Measurements from ENCODE around the gene NPAS3.

The NPAS3 gene

GRCh38 chr14:33685026-33685425 is 746.3 kb downstream of the NPAS3 start:
- TF ChIP-seq EZH2 (IDR thresholded peaks at IDR 0.05; ENCODE audit: borderline replicate concordance, low read depth, low read length, severe bottlenecking): no peak
- Histone ChIP-seq H3K79me2 (ENCODE audit: insufficient read depth, low read length) (no peaks in the 10 kb centered on the region), H2AFZ (ENCODE audit: low read depth, low read length) (no peak overlapping the region), H3K4me3 (ENCODE audit: low read depth in 1 of 2, low read length in 2 of 2) (no peak overlapping the region), H4K20me1 (ENCODE audit: insufficient read depth, low read length) (no peaks in the 10 kb centered on the region), H3K27ac (ENCODE audit: low read length) (no peak overlapping the region), H3K9ac (ENCODE audit: low read depth, low read length) (no peak overlapping the region), H3K36me3 (ENCODE audit: insufficient read depth, low read length) (no peaks in the 10 kb centered on the region), H3K4me2 (ENCODE audit: insufficient read depth, low read length) (no peak overlapping the region), H3K4me1 (ENCODE audit: insufficient read depth, low read length) (no peaks in the 10 kb centered on the region), H3K9me3 (ENCODE audit: insufficient read depth, low read length, severe bottlenecking) (no peaks in the 10 kb centered on the region), H3K27me3 (ENCODE audit: insufficient read depth, low read length, poor library complexity) (peaks cover 15% of the 10 kb centered on the region)
- ATAC-seq (ENCODE audit: insufficient read depth, low read depth): no peak
- DNase-seq: no peak

- Histone ChIP-seq H2AFZ (ENCODE audit: low read depth, low read length) (no peak overlapping the region), H3K4me2 (ENCODE audit: insufficient read depth, low read length) (no peak overlapping the region), H3K4me3 (ENCODE audit: low read depth in 1 of 2, low read length in 2 of 2) (no peak overlapping the region), H3K9me3 (ENCODE audit: insufficient read depth, low read length, severe bottlenecking) (no peaks in the 10 kb centered on the region), H3K27me3 (ENCODE audit: insufficient read depth, low read length, poor library complexity) (peaks cover 15% of the 10 kb centered on the region), H4K20me1 (ENCODE audit: insufficient read depth, low read length) (no peaks in the 10 kb centered on the region), H3K9ac (ENCODE audit: low read depth, low read length) (no peak overlapping the region), H3K79me2 (ENCODE audit: insufficient read depth, low read length) (no peaks in the 10 kb centered on the region), H3K36me3 (ENCODE audit: insufficient read depth, low read length) (no peaks in the 10 kb centered on the region), H3K27ac (ENCODE audit: low read length) (no peak overlapping the region), H3K4me1 (ENCODE audit: insufficient read depth, low read length) (no peaks in the 10 kb centered on the region)
- DNase-seq (no peak), ATAC-seq (ENCODE audit: insufficient read depth, low read depth) (no peak)
- TF ChIP-seq CTCF (IDR thresholded peaks at IDR 0.05; ENCODE audit: borderline replicate concordance, extremely low read depth, low read length, poor library complexity, severe bottlenecking): no peak
- TF ChIP-seq EZH2 (IDR thresholded peaks at IDR 0.05; ENCODE audit: borderline replicate concordance, low read depth, low read length, severe bottlenecking): no peak
Measured at GRCh38 chr14:33685698-33686097, 747.0 kb downstream of the NPAS3 start.

GRCh38 chr14:33686218-33686617 is 747.5 kb downstream of the NPAS3 start:
- Histone ChIP-seq H2AFZ (ENCODE audit: low read depth, low read length) (no peak overlapping the region), H4K20me1 (ENCODE audit: insufficient read depth, low read length) (no peaks in the 10 kb centered on the region), H3K9ac (ENCODE audit: low read depth, low read length) (no peak overlapping the region), H3K9me3 (ENCODE audit: insufficient read depth, low read length, severe bottlenecking) (no peaks in the 10 kb centered on the region), H3K79me2 (ENCODE audit: insufficient read depth, low read length) (no peaks in the 10 kb centered on the region), H3K4me1 (ENCODE audit: insufficient read depth, low read length) (no peaks in the 10 kb centered on the region), H3K36me3 (ENCODE audit: insufficient read depth, low read length) (no peaks in the 10 kb centered on the region), H3K27me3 (ENCODE audit: insufficient read depth, low read length, poor library complexity) (peaks cover 15% of the 10 kb centered on the region), H3K4me2 (ENCODE audit: insufficient read depth, low read length) (no peak overlapping the region), H3K27ac (ENCODE audit: low read length) (no peak overlapping the region), H3K4me3 (ENCODE audit: low read depth in 1 of 2, low read length in 2 of 2) (no peak overlapping the region)
- TF ChIP-seq EZH2 (IDR thresholded peaks at IDR 0.05; ENCODE audit: borderline replicate concordance, low read depth, low read length, severe bottlenecking) (no peak), CTCF (IDR thresholded peaks at IDR 0.05; ENCODE audit: borderline replicate concordance, extremely low read depth, low read length, poor library complexity, severe bottlenecking) (no peak)
- ATAC-seq (ENCODE audit: insufficient read depth, low read depth): no peak
- DNase-seq: no peak

GRCh38 chr14:33686856-33687255 is 748.2 kb downstream of the NPAS3 start:
- H3K4me3 ChIP-seq (ENCODE audit: low read depth in 1 of 2, low read length in 2 of 2): no peak overlapping the region
- H3K9ac ChIP-seq (ENCODE audit: low read depth, low read length): no peak overlapping the region
- no peak overlapping the region for H3K4me2 ChIP-seq (ENCODE audit: insufficient read depth, low read length)
- no peaks in the 10 kb centered on the region for H3K36me3 ChIP-seq (ENCODE audit: insufficient read depth, low read length)
- H4K20me1 ChIP-seq (ENCODE audit: insufficient read depth, low read length): no peaks in the 10 kb centered on the region
- TF ChIP-seq EZH2 (IDR thresholded peaks at IDR 0.05; ENCODE audit: borderline replicate concordance, low read depth, low read length, severe bottlenecking) (no peak), CTCF (IDR thresholded peaks at IDR 0.05; ENCODE audit: borderline replicate concordance, extremely low read depth, low read length, poor library complexity, severe bottlenecking) (no peak)
- H2AFZ ChIP-seq (ENCODE audit: low read depth, low read length): no peak overlapping the region
- H3K27me3 ChIP-seq (ENCODE audit: insufficient read depth, low read length, poor library complexity): peaks cover 15% of the 10 kb centered on the region
- no peak for DNase-seq
- H3K79me2 ChIP-seq (ENCODE audit: insufficient read depth, low read length): no peaks in the 10 kb centered on the region
- H3K27ac ChIP-seq (ENCODE audit: low read length): no peak overlapping the region
- no peaks in the 10 kb centered on the region for H3K9me3 ChIP-seq (ENCODE audit: insufficient read depth, low read length, severe bottlenecking)
- ATAC-seq (ENCODE audit: insufficient read depth, low read depth): no peak
- no peaks in the 10 kb centered on the region for H3K4me1 ChIP-seq (ENCODE audit: insufficient read depth, low read length)

Measured in DND-41 (cell line).